Mesendoderm (in vitro differentiated cells): ENCODE data around the gene RBP5.

ENCODE experiments used
- DNase-seq: peaks from one replicate; pipeline ENCODE4 v3.0.0; 2013
- H2AK5ac ChIP-seq: 2 replicates; pipeline ENCODE4 v1.6.1; 2013; ENCODE audit warnings: low read length, inconsistent platforms
- H2BK120ac ChIP-seq: 2 replicates; pipeline ENCODE4 v1.6.1; 2013; ENCODE audit warnings: low read depth, mild to moderate bottlenecking, low read length, moderate library complexity, mixed read lengths
- H2BK15ac ChIP-seq: replicated peaks from 2 replicates; pipeline ENCODE4 v1.6.1; 2013; ENCODE audit warnings: low read depth, mild to moderate bottlenecking, moderate library complexity
- H2BK5ac ChIP-seq: 2 replicates; pipeline ENCODE4 v1.6.1; 2013; ENCODE audit warnings: low read length, inconsistent platforms
- H3K18ac ChIP-seq: 2 replicates; pipeline ENCODE4 v1.6.1; 2013; ENCODE audit warnings: mild to moderate bottlenecking, low read length, mixed read lengths
- H3K23ac ChIP-seq: one replicate; pipeline ENCODE4 v1.6.1; 2013; ENCODE audit warnings: low read length
- H3K27ac ChIP-seq: 2 replicates; pipeline ENCODE4 v1.5.1; 2013; ENCODE audit warnings: low read depth, mild to moderate bottlenecking, inconsistent platforms, low read length, moderate library complexity
- H3K27me3 ChIP-seq: 2 replicates; pipeline ENCODE4 v1.6.1; 2013; ENCODE audit warnings: low read length, control low read depth, mild to moderate bottlenecking, inconsistent platforms; ENCODE audit not compliant: insufficient read depth, poor library complexity
- H3K36me3 ChIP-seq: 2 replicates; pipeline ENCODE4 v1.6.1; 2013; ENCODE audit warnings: low read length, inconsistent platforms; ENCODE audit not compliant: control insufficient read depth, insufficient read depth
- H3K4ac ChIP-seq: one replicate; pipeline ENCODE4 v1.6.1; 2013; ENCODE audit warnings: low read depth, mild to moderate bottlenecking, low read length, moderate library complexity
- H3K4me1 ChIP-seq: 2 replicates; pipeline ENCODE4 v1.6.1; 2013; ENCODE audit warnings: low read depth, low read length, inconsistent platforms; ENCODE audit not compliant: control insufficient read depth
- H3K4me2 ChIP-seq: 2 replicates; pipeline ENCODE4 v1.6.1; 2013; ENCODE audit warnings: low read length
- H3K4me3 ChIP-seq: 2 replicates; pipeline ENCODE4 v1.5.1; 2013; ENCODE audit warnings: mild to moderate bottlenecking, low read length
- H3K56ac ChIP-seq: one replicate; pipeline ENCODE4 v1.6.1; 2013; ENCODE audit warnings: low read length
- H3K79me1 ChIP-seq: 2 replicates; pipeline ENCODE4 v1.6.1; 2013; ENCODE audit warnings: low read length, inconsistent platforms
- H3K79me2 ChIP-seq: 2 replicates; pipeline ENCODE4 v1.6.1; 2013; ENCODE audit warnings: mild to moderate bottlenecking, low read length; ENCODE audit not compliant: control insufficient read depth, insufficient read depth
- H3K9ac ChIP-seq: 2 replicates; pipeline ENCODE4 v1.6.1; 2013; ENCODE audit warnings: low read length, inconsistent platforms
- H4K5ac ChIP-seq: one replicate; pipeline ENCODE4 v1.6.1; 2013; ENCODE audit warnings: low read length
- H4K8ac ChIP-seq: one replicate; pipeline ENCODE4 v1.6.1; 2013; ENCODE audit warnings: low read depth, mild to moderate bottlenecking, control low read depth, low read length, moderate library complexity
- WGBS: extraction: QIAGEN DNeasy Blood & Tissue Kit; methylation state at CpG from one replicate; pipeline ENCODE4 v1.1.7; 2013; ENCODE audit warnings: low lambda C conversion rate, missing lambda C conversion rate; ENCODE audit not compliant: insufficient coverage; ENCODE audit errors: extremely low coverage; 5-methylcytosine and 5-hydroxymethylcytosine counted together

Gene RBP5

GRCh38 chr12:7162691-7163114, 34.0 kb upstream of the RBP5 start:
- no peaks in the 10 kb centered on the region for H3K4me1 ChIP-seq
- no peak overlapping the region for H3K27ac ChIP-seq
- H2BK5ac ChIP-seq = no peak overlapping the region
- no peaks in the 10 kb centered on the region for H3K27me3 ChIP-seq
- WGBS = no CpG with 5 or more reads among the region's 19 CpGs
- no peak overlapping the region for H3K56ac ChIP-seq
- no peak overlapping the region for H3K9ac ChIP-seq
- H3K23ac ChIP-seq = no peak overlapping the region
- no peak overlapping the region for H3K4me2 ChIP-seq
- H2BK120ac ChIP-seq = no peak overlapping the region
- no peak overlapping the region for H4K8ac ChIP-seq
- no peaks in the 10 kb centered on the region for H3K36me3 ChIP-seq
- no peaks in the 10 kb centered on the region for H3K79me1 ChIP-seq
- H3K79me2 ChIP-seq = no peaks in the 10 kb centered on the region
- no peak overlapping the region for H3K4ac ChIP-seq
- no peak overlapping the region for H3K18ac ChIP-seq
- H2AK5ac ChIP-seq = no peak overlapping the region
- no peak overlapping the region for H4K5ac ChIP-seq
- DNase-seq = peak; percentile 79
- H2BK15ac ChIP-seq = no peak overlapping the region
- H3K4me3 ChIP-seq = no peak overlapping the region

DNA sequence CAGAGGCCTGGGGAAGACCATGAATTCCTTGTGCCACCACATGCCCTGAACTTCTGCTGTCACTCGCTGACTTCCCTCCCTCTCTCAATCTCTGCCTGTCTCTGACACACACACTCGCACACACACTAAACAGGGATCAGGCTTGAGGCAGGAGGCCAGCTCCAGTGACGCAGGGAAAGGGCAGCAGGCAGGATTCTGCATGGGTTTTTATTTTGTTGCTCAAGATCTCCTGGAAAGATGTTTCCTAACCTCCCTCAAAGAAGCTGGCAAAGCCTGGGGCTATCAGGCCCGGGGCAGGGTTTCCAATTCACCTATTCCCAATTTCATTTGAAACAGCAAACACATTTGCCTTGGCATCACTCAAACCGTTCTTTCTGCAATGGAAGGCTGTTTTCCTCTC, 33.1 kb upstream of the RBP5 start:
- Histone ChIP-seq H2BK120ac (no peak overlapping the region), H3K36me3 (no peaks in the 10 kb centered on the region), H3K23ac (no peak overlapping the region), H2BK5ac (no peak overlapping the region), H3K18ac (no peak overlapping the region), H3K4me1 (no peaks in the 10 kb centered on the region), H2BK15ac (no peak overlapping the region), H3K9ac (no peak overlapping the region), H3K79me1 (no peaks in the 10 kb centered on the region), H3K79me2 (no peaks in the 10 kb centered on the region), H4K8ac (no peak overlapping the region), H3K27me3 (no peaks in the 10 kb centered on the region), H3K4me3 (no peak overlapping the region), H3K27ac (no peak overlapping the region), H3K4me2 (no peak overlapping the region), H4K5ac (no peak overlapping the region), H3K4ac (no peak overlapping the region), H3K56ac (no peak overlapping the region), H2AK5ac (no peak overlapping the region)
- DNase-seq = no peak
- no CpG with 5 or more reads among the region's 5 CpGs for WGBS

GRCh38 chr12:7161327-7161726, 32.6 kb upstream of the RBP5 start:
- DNase-seq = no peak
- Histone ChIP-seq H3K27me3 (no peaks in the 10 kb centered on the region), H4K8ac (no peak overlapping the region), H3K79me1 (no peaks in the 10 kb centered on the region), H3K27ac (no peak overlapping the region), H2BK5ac (no peak overlapping the region), H3K4me1 (no peaks in the 10 kb centered on the region), H3K23ac (no peak overlapping the region), H3K9ac (no peak overlapping the region), H3K56ac (no peak overlapping the region), H2BK15ac (no peak overlapping the region), H3K4me2 (no peak overlapping the region), H3K79me2 (no peaks in the 10 kb centered on the region), H2AK5ac (no peak overlapping the region), H3K36me3 (no peaks in the 10 kb centered on the region), H4K5ac (no peak overlapping the region), H3K4me3 (no peak overlapping the region), H2BK120ac (no peak overlapping the region), H3K4ac (no peak overlapping the region), H3K18ac (no peak overlapping the region)
- WGBS = no CpG with 5 or more reads among the region's 4 CpGs

- Histone ChIP-seq H2BK5ac (no peak overlapping the region), H3K23ac (no peak overlapping the region), H3K4me2 (no peak overlapping the region), H3K36me3 (no peaks in the 10 kb centered on the region), H3K4ac (no peak overlapping the region), H2BK15ac (no peak overlapping the region), H3K4me1 (no peaks in the 10 kb centered on the region), H3K18ac (no peak overlapping the region), H3K56ac (no peak overlapping the region), H4K5ac (no peak overlapping the region), H4K8ac (no peak overlapping the region), H2AK5ac (no peak overlapping the region), H3K27me3 (no peaks in the 10 kb centered on the region), H3K79me2 (no peaks in the 10 kb centered on the region), H3K9ac (no peak overlapping the region), H3K27ac (no peak overlapping the region), H3K4me3 (no peak overlapping the region), H3K79me1 (no peaks in the 10 kb centered on the region), H2BK120ac (no peak overlapping the region)
- WGBS = no CpG with 5 or more reads among the region's 7 CpGs
- DNase-seq = no peak
Observed at GRCh38 chr12:7160183-7160582, 31.5 kb upstream of the RBP5 start.

GRCh38 chr12:7158781-7159609, 30.3 kb upstream of the RBP5 start:
- DNase-seq = no peak
- H3K18ac ChIP-seq = no peak overlapping the region
- no peak overlapping the region for H2BK120ac ChIP-seq
- H3K36me3 ChIP-seq = no peaks in the 10 kb centered on the region
- no peak overlapping the region for H3K4me2 ChIP-seq
- no peak overlapping the region for H2BK15ac ChIP-seq
- H3K4ac ChIP-seq = no peak overlapping the region
- no peak overlapping the region for H4K8ac ChIP-seq
- H3K27ac ChIP-seq = no peak overlapping the region
- no CpG with 5 or more reads among the region's 10 CpGs for WGBS
- H2BK5ac ChIP-seq = no peak overlapping the region
- H3K79me2 ChIP-seq = no peaks in the 10 kb centered on the region
- H4K5ac ChIP-seq = no peak overlapping the region
- no peak overlapping the region for H3K4me3 ChIP-seq
- H3K9ac ChIP-seq = no peak overlapping the region
- H3K56ac ChIP-seq = no peak overlapping the region
- H3K23ac ChIP-seq = no peak overlapping the region
- H3K27me3 ChIP-seq = no peaks in the 10 kb centered on the region
- no peak overlapping the region for H2AK5ac ChIP-seq
- no peaks in the 10 kb centered on the region for H3K79me1 ChIP-seq
- H3K4me1 ChIP-seq = no peaks in the 10 kb centered on the region

GRCh38 chr12:7157391-7157790, 28.7 kb upstream of the RBP5 start:
- H4K5ac ChIP-seq = no peak overlapping the region
- H3K4me3 ChIP-seq = no peak overlapping the region
- H3K4me1 ChIP-seq = no peaks in the 10 kb centered on the region
- no peak overlapping the region for H2BK15ac ChIP-seq
- no peak overlapping the region for H3K27ac ChIP-seq
- no peaks in the 10 kb centered on the region for H3K27me3 ChIP-seq
- H3K18ac ChIP-seq = no peak overlapping the region
- no peak overlapping the region for H4K8ac ChIP-seq
- H3K23ac ChIP-seq = no peak overlapping the region
- H3K9ac ChIP-seq = no peak overlapping the region
- no peak overlapping the region for H2BK120ac ChIP-seq
- no peak overlapping the region for H2AK5ac ChIP-seq
- H3K4ac ChIP-seq = no peak overlapping the region
- no peak for DNase-seq
- H3K36me3 ChIP-seq = no peaks in the 10 kb centered on the region
- H3K79me1 ChIP-seq = no peaks in the 10 kb centered on the region
- no peak overlapping the region for H3K4me2 ChIP-seq
- H3K56ac ChIP-seq = no peak overlapping the region
- H3K79me2 ChIP-seq = no peaks in the 10 kb centered on the region
- no CpG with 5 or more reads among the region's 17 CpGs for WGBS
- H2BK5ac ChIP-seq = no peak overlapping the region
